HG02938 (cell line): ENCODE measurements around the gene H1-8.
"Not testable (repeated sequence)": the region's sequence is repeated elsewhere in the genome, so short reads cannot be mapped to it uniquely, and the experiment has no call there.

ENCODE experiments used
- ATAC-seq: cut with Tn5 transposase; IDR thresholded peaks from one replicate; pipeline ENCODE4 v1.9.1; 2021; ENCODE audit warnings: mild to moderate bottlenecking, moderate library complexity; ENCODE audit not compliant: unreplicated experiment

H1-8 gene

GRCh38 chr3:129532261-129532660 is 10.7 kb upstream of the H1-8 start:
- ATAC-seq: no peak

DNA sequence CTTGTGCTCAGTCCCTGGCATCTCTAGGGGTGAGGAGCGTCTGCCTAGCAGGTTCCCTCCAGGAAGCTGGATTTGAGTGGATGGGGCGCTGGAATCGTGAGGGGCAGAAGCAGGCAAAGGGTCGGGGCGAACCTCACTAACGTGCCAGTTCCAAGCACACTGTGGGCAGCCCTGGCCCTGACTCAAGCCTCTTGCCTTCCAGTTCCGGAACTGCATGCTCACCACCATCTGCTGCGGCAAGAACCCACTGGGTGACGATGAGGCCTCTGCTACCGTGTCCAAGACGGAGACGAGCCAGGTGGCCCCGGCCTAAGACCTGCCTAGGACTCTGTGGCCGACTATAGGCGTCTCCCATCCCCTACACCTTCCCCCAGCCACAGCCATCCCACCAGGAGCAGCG is 9.6 kb upstream of the H1-8 start:
- ATAC-seq: no peak

DNA sequence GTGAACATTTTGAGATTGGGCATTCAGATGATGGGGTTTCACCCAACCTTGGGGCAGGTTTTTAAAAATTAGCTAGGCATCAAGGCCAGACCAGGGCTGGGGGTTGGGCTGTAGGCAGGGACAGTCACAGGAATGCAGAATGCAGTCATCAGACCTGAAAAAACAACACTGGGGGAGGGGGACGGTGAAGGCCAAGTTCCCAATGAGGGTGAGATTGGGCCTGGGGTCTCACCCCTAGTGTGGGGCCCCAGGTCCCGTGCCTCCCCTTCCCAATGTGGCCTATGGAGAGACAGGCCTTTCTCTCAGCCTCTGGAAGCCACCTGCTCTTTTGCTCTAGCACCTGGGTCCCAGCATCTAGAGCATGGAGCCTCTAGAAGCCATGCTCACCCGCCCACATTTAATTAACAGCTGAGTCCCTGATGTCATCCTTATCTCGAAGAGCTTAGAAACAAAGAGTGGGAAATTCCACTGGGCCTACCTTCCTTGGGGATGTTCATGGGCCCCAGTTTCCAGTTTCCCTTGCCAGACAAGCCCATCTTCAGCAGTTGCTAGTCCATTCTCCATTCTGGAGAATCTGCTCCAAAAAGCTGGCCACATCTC is 8.4 kb upstream of the H1-8 start:
- no peak for ATAC-seq

DNA sequence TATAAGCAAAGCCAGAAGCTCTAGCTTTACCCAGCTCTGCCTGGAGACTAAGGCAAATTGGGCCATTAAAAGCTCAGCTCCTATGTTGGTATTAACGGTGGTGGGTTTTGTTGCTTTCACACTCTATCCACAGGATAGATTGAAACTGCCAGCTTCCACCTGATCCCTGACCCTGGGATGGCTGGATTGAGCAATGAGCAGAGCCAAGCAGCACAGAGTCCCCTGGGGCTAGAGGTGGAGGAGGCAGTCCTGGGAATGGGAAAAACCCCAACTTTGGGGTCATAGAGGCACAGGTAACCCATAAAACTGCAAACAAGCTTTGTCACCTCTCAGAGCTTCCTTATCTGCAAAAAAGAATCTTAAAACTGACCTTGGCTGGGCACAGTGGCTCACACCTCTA is 7.9 kb upstream of the H1-8 start:
- no peak for ATAC-seq

- no peak for ATAC-seq
These were observed 6.7 kb upstream of the H1-8 start for GRCh38 chr3:129536374-129536667.

DNA sequence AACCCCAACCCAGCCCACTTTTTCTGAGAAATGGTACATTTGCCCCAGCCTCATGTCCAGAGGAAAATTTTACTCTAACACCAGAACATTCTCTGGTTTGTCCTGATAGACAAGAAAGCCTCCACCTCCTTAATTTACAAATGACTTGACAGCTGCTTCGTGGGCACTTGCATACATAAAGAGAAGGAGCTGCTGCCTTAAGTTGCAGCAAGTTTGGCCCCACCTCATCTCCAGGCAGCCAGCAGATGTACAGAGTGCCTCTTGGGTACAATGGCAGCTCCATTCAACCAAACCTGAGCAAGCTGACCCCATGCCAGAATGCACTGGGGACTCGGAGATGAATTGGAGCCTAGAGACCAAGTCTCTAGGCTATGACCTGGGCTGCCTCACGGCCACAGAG is 6.2 kb upstream of the H1-8 start:
- no peak for ATAC-seq

DNA sequence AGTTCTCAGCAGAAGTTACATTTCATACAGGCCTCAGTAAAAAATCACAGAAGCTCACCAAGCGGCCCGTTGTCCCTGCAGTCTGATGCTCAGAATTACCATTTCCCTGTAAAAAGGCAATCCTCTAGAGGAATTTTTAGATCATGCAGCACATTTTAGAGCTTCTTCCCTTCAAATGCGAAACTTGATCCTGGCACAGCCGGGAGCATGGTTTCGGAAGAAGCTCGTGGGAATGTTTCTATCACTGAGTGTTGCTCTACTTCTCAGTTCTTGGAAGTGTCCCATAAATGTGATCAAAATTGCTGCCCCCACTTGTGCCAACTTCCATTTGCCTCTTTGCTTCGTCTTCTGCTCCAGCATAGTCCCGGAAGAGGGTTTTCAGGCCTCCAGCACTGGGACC is 3.8 kb upstream of the H1-8 start:
- ATAC-seq: no peak

DNA sequence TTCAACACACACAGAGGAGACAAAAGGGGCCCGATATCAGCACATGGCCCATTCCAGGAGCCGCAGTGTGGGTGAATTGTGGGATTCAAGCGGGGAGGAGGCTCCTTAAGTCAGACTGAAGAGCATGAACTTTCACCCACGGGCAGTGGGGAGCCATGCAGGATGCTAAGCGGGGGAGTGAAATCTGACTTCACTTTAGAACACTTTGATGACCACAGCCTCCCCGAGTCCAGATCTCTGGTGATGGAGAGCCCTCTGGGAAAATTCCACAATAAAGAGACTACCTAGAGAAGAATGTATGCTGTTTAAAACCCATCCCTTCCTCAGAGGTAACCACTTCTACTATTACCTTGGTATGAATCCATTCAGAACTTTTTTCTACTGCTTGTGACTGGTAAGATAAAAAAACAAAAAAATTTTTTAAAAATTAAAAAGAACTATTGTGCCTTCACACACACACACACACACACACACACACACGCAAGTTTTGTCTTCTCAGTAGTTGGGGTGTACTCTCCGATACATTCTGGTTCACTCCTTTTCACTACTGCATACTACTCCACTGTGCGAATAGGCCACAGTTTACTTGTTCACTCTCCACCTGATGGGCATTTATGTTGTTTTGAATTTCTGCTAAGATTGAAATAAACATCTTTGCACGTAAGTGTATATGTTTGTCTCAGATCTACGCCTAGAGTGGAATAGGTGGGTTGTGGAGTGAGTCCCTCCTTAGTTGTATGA is 2.0 kb upstream of the H1-8 start:
- ATAC-seq: no peak

- ATAC-seq: no peak
These were observed 228 bp upstream of the H1-8 start for GRCh38 chr3:129542747-129543146.

- no peak for ATAC-seq
These were observed 1.0 kb downstream of the H1-8 start for GRCh38 chr3:129543999-129544398.

DNA sequence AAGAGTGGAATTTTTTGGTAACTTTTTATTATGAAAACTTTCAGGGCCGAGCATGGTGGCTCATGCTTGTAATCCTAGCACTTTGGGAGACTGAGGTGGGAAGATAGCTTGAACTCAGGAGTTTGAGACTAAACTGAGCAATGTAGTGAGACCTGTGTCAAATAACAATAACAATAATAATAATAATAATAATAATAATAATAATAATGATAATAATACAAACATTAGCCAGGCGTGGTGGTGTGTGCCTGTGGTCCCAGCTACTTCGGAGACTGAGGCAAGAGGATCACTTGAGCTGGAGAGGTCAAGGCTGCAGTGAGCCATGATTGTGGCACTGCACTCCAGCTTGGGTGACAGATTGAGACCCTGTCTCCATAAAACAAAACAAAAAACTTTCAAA is 3.0 kb downstream of the H1-8 start:
- ATAC-seq: not testable (repeated sequence)

GRCh38 chr3:129547241-129547640 is 4.3 kb downstream of the H1-8 start:
- no peak for ATAC-seq

- no peak for ATAC-seq
These were observed 5.4 kb downstream of the H1-8 start for GRCh38 chr3:129548104-129548965.

DNA sequence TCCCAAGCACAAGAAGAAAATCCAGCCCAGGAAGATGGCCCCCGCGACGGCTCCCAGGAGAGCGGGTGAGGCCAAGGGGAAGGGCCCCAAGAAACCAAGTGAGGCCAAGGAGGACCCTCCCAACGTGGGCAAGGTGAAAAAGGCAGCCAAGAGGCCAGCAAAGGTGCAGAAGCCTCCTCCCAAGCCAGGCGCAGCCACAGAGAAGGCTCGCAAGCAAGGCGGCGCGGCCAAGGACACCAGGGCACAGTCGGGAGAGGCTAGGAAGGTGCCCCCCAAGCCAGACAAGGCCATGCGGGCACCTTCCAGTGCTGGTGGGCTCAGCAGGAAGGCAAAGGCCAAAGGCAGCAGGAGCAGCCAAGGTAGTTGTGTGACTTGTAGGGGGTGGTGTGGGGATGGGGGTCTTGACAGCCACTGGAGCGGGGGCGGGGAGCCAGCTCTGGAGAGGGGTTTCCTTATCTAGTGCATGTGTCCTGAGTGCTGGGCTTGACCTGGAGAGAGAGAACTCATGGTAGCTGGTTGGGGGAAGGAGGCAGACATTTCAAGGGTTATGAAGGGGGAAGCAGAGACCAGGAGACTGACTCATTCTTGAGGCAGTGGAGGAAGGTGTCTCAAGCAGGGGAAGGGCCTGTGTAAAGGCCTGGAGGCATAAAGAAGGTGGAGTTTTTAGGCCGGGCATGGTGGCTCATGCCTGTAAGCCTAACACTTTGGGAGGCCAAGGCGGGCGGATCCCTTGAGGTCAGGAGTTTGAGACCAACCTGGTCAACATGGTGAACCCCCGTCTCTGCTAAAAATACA is 6.2 kb downstream of the H1-8 start:
- no peak for ATAC-seq

GRCh38 chr3:129549805-129550204 is 6.8 kb downstream of the H1-8 start:
- ATAC-seq: no peak

GRCh38 chr3:129552287-129553050 is 9.5 kb downstream of the H1-8 start:
- no peak for ATAC-seq

GRCh38 chr3:129553171-129553570 is 10.2 kb downstream of the H1-8 start:
- ATAC-seq: no peak

DNA sequence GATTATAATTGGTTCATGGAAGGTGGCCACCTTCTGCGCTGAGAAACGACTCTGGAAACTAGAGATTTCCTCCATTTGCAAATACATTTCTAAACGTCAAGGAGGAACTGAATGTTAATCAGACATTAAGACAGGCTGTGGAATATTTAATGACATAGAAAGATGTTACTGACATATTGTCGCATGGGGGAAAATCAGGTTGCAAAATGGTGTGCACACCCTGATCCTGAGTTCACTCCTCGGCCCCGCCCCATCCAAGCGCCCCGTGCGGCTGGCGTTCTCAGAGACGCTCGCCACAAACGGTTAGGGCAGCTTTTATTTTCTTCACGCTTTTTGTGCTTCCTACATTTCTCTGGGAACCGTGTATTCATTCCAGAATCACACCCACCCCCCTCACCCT is 10.7 kb downstream of the H1-8 start:
- ATAC-seq: no peak

DNA sequence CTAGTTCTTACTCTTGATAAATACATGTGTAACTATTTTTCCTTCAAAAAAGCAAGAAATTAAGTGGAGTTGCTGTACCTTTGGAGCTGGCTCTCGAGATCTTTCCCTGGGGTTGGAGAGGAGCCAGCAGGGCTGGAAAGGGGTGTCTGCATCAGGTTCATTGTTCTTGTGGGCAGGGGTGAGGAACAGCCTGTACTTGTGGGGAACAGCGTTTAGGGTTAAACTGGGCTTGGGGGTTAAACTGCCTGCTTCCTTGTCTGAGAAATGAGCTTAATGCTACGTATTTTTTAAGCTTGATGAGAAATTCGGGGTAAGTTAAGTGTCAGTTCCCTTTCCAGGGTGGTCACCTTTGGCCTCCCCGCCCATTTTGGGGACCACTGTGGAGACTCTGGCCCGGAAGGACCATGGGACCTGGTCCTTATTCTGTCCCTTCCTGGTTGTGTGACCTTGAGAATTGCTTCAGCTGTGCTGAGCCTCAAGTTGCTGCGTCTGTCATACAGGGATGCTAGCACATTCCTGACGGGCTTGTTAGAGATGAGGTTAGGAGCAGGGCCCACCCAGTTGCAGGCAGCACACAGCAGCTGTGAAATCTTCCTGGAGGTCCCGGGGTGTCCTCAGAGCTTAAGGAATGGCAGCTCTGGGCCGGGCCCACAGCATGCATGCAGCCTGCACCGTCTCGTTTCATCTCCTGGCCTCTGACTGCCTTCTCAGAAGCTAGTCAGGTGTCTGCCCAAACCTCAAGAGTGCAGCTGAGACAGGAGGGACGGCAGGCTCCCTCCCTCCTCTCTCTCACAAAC is 11.6 kb downstream of the H1-8 start:
- no peak for ATAC-seq

- ATAC-seq: no peak
These were observed 12.2 kb downstream of the H1-8 start for GRCh38 chr3:129555153-129555550.
